RCC 7860 (cell line): ENCODE results near the gene DUSP2.
"Not testable (repeated sequence)": the region's sequence is repeated elsewhere in the genome, so short reads cannot be mapped to it uniquely, and the experiment has no call there.

Experiments
- DNase-seq: peaks from one replicate; pipeline ENCODE4 v3.0.0-alpha.2; 2015; ENCODE audit warnings: low spot score
- FAIRE-seq: peaks from 2 replicates; lab custom pipeline; 2012; peaks lifted over from hg19 to GRCh38; lab: Jason Lieb, UNC

Gene DUSP2

DNA sequence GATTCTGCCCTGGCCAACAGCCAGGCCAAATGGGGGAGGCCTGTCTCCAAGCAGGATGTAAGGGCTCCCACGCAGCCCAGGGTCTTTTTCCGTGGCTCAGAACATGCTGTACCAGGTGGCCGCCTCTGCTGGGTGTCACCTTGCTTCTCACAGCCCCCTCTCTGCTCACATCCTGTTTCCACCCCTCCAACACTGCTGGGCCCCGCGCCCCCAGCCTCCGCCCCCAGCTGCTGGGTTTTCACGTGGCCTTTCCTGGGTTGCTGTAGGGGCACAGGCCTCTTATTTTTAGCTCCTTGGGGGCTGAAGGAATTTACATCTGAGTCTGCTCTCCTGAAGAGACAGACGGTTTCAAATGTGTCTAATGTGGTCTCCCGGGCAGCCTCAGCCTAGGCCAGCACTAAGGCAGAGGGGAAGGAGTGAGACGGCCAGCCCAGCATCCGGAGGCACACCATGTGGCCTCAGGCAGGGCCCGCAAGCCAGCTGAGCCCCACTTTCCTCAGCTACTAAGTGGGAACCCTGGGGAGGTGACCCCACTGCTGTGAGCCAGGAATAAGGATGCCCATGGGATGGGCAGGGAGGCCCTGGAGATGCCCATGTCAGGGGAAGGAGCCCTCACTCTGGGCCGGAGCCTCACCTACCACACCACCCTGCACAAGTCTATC is 18.7 kb upstream of the DUSP2 start:
- DNase-seq (no peak), FAIRE-seq (no peak)

DNA sequence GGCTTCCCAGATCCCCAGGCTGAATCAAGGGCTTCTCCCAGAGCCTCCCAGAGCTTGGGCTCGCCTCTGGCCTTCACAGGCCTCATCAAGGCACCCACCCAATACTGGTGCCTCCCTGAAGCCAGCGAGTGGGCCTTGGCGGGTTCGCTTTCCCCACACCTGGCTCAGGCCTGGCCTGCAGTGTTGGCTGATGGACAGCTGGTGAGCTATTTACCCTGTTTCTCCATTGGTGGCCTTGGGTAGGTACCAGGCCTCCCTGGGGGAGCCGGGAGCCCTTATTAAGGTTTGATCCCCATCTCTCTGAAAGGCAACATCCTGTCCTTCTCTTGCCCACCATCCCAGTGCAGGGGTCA is 18.2 kb upstream of the DUSP2 start:
- no peak for FAIRE-seq
- no peak for DNase-seq

DNA sequence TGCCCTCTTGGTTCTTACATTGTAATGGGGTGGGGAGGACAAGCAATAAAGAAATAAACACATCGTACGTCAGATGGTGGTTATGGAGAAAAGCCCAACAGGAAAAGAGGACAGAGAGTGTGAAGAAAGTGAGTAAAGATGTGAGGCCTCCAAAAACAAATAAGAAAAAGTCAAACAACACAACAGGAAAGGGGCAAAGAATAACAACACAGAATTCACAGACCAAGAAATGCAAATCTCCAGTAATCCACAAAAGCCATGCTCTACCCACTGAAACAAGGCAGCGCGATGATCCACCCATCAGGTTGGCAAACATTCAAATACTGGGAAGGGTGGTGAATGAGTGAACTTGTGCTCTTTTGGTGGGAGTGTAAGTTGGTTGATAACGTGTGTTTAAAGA is 16.7 kb upstream of the DUSP2 start:
- no peak for FAIRE-seq
- no peak for DNase-seq

DNA sequence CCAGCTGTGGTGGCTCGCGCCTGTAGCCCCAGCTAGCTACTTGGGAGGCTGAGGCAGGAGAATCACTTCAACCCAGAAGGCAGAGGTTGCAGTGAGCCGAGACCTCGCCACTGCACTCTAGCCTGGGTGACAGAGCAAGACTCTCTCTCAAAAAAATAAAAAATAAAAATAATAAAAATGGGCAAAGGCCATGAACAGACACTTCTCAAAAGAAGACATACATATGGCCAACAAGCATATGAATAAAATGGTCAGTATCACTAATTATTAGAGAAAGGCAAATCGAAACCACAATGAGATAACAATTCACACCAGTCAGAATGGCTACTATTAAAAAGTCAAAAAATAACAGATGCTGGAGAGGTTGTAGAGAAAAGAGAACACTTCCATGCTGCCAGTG is 15.1 kb upstream of the DUSP2 start:
- not testable (repeated sequence) for FAIRE-seq, DNase-seq

DNA sequence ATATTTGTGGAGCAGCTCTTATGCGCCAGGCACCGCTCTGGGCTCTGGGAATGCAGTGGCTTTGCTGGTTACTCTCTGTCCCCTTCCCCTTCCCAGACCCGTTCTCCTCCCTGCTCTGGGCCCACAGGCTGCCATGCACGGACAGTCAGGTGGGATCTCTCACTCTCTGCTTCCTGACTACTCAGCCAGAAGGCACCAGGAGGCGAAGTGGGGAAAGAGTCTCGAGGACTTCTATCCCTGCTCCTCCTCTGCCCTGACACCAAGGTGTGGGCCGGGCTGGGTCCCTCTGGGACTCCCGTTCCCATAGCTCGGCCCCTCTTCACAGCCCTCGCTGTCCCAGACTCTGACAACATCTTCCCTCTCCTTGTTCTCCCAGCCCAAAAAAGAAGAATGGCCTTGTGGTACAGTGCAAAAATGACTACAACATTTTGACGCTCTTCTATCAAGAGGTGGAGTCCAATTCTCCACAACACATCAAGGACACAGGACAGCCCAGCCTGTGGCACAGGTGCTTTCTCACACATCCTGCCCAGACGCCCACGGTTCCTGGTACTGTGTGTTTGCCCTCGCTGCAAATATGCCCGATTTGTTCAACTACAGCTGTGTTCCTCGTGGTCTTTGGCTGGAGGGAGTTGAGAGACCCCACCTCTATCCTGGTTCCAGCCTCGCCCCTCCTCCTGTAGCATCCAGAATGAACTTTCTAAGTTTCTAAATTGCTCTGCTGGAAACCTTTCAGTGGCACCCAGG is 14.0 kb upstream of the DUSP2 start:
- FAIRE-seq (no peak), DNase-seq (no peak)

DNA sequence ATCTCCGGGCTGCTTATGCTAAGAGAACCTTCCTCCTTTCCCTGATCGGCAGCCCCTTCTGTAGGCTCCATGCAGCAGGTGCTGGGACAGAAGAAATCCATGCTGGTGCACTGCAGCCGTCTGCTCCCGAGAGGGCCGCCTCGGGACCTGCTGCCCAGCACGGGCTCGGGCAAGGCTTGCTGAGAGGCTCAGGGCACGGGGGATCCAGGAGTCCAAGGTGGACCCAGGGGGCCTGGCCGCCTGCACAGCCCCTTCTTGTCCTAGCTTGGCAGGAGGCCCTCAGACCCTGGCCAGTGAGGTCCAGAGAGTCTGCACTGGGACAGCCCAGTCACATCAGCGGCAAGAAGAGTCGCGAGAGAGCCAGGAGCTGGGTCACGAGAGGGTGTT is 13.3 kb upstream of the DUSP2 start:
- DNase-seq (no peak), FAIRE-seq (no peak)

DNA sequence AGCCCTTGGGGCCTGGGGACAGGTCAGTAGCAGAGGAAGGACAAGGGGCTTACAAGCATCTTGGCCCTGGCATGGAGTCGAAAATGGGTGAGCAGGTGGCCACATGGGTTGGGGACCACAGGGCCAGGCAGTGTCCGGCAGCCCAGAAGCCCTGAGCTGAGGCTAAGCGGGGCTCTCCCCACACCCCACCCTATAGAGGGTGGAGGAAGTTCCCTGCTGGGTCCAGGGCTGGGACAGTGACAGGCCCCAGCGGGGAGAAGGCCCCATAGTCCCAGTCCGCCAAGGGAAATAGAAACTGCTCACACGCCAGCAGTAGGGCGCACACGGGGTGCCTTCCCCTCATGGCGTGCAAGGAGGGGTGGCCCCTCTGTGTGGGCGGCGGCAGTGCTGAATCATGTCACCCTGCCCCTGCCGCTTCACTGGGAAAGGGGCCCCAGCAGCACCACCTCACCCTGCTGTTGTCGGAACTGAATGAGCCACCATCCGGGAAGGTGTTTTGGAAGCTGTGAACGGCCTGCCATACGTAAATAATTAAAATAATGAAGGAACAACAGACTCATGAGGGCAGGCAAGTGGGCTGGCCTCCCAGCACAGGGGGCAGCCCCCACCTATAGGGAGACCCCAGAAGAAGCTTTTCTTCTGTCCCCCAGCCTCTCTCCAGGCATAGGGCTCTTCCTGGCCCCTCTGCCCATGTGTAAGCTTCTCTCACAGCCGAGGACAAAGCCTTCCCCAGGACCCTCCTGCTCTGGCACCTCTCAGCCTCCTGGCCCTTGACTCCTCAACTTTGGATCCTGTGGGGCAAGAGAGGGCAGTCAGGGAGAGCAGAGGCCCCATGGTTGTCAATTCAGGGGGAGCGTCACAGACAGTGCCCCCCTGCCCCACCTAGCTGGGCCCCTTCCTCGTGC is 12.7 kb upstream of the DUSP2 start:
- FAIRE-seq (no peak), DNase-seq (no peak)

DNA sequence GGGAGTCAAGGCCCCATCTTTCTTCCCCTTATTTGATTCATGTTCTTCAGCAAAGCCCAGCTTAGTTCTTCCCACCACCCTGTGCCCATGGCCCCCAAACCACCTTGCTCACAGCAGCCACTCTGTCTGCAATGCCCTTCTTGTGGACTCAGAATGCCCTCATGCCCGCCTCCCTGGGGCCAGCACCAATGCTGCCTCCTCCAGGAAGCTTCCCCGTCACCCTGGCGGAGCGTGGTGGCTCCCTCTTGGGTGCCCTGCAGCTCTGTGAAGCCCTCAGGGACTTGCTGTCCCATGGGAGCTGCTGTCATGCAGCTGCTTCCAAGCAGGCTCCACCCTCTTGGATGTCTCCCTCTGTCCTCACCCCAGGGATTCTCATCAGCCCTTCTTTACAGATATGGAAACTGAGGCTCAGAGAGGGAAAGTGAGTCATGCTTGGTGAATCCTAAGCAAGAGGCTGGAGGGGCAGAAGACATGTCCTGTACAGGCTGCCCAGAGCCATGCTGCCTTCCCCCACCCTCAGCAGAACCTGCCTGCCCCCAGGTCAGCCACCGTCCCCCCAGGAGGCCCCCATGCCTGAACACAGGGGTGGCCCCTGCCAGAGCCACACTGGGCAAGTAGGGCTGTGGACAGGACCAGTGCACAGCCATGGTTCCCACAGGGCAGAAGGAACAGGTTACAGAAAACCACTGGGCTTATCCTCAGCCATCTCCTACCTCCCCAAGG is 11.8 kb upstream of the DUSP2 start:
- FAIRE-seq (no peak), DNase-seq (no peak)

DNA sequence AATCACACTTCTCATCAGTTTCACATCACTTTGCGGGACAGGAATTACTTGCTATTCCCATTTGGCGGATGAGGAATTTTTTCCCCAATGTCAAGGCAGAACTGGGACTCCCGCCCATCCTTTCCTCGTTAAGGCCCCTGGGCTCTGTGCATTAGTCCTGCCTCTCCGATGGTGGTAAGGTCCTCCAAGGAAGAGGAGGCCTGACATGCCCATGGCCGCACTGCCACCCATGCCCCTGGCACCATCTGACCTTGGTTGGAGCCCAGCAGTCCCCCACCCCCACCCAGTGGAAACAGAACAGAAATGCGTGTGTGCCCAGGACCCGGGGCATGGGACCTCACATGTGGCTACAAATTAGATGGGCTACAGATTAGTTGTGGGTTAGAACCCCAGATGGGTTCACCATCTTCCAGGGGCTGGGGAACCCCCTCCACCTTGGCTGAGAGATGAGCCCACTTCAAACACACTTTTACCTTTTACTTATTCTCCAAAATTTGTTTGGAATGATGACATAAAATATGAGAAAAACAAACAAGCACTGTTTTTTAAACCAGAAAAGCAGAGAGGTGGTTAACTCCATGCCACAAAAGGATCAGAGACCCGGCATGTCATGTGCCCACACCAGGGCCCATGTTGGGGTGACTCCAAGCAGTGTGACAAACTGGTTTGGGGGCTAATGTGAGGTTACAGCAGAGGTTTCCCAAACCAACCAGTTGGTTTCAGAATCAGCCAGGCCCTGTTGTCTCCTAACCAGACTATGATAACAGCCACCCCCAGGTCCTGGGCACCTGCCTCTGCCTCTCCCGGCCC is 11.0 kb upstream of the DUSP2 start:
- DNase-seq (no peak), FAIRE-seq (no peak)

DNA sequence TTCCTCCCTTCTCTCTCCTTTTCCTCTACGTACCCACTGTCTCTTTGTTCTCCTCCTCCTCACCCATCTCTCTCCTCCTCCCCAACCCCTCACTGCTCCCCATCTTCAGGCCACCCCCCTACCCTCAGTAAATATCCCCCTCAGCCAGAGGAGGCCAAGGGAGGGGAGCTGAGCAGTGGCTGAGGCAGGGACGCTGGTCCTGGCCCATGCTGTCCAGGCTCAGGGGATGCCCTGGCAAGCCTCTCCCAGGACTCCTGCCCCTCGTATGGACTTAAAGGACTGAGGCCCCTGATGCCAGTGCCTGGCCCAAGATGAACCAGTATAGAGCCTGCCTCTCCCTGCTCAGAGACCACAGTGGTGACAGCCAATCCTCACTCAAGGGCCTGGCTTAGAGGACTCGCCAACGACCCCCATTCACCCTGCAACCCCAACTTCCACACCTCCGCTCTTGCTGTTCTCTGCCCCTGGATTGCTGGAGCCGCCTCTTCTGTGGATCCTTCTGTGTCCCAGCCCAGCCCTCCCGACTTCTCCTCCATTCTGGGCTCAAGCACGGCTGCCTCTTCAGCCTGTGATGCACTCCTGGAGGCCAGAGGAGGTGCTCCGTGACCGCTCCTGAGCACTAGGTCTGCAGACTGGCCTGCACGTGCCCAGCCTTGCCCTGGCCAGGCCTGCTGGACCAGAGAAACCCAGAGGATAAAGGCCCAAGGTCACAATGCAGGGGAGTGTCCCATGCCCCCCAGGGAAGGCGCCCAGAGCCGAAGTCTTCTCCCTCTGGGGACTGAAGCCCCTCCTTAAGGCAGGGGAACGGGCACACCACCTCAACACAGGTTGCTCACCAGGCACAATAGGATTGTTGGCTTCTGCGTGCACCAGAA is 9.5 kb upstream of the DUSP2 start:
- FAIRE-seq (no peak), DNase-seq (no peak)

DNA sequence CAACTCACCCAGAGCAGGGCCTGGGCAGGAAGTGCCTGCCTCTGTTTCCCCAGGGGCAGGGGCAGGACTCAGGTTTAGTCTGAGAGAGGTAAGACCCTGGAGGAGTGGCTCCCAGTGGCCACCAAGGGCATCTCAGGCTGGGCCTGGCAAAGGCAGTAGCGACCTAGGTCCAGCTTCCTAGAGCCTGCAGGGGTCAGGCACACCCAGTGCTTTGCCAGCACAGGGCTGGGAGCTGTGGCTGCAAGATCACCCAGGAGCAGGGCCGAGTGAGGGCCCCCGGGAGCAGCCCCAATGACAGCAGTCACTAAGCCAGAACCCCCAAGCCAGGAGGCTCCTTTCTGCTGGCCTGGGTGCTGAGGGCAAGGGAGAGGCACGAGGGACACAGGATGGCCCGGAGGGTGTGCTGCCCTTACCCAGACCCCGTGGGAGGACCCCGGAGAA is 8.8 kb upstream of the DUSP2 start:
- DNase-seq (no peak), FAIRE-seq (no peak)

DNA sequence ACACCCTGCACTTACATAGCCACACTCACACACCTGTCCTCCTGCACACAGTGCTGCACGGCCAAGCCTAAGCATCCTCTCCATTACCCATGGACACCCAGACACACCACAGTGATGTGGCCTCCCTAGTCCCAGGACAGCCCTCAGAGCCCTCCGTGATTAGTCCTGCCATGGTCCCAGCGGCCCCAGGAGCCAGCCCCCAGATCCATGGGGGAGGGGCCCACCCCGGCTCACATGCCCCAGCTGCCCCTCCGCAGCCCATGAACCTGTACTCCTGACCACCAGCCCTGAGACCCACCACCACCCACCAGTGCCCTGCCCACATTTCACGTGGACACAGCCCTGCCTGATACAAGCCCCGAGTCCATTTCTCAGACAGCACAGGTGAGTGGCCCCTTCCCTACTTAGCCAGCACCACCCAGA is 8.1 kb upstream of the DUSP2 start:
- FAIRE-seq: no peak
- no peak for DNase-seq

DNA sequence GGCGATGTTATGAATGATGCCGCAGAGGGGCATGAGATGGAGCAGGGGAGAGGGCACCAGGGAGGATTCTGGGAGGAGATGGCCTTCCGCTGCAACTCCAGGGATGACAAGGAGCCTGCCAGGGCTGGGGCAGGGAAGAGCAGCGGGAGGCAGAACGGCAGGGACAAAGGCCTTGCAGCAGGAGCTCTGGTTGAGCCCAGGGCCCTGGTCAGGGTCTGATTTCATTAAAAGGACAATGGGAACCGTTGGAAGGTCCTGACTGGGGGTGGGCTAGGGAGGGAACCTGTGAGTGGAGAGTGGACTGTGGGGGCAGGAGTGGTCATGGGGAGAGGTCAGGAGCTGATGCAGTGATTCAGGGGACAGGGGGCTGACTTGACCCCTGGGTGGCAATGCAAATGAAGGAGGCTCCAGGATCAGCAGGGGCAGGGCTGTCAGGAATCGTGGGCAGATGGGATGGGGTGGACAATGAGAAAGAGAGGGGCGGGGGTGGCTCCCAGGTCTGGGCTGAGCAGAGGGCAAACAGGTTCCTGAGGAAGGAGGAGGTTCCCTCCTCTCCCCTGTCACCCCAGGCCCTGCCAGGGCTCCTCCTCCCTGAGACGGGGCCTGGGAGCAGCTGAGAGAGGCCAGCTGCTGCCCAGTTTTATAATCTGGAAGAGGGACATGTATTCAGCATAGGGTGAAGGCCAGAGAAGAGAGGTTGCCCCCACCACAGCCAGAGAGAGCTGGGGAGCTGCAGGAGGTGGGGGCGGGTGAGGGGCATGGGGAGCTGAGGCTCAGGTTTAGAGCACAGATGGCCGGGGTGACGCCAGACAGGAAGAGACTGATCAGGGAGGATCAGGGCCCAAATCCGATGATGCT is 7.3 kb upstream of the DUSP2 start:
- DNase-seq: no peak
- no peak for FAIRE-seq

DNA sequence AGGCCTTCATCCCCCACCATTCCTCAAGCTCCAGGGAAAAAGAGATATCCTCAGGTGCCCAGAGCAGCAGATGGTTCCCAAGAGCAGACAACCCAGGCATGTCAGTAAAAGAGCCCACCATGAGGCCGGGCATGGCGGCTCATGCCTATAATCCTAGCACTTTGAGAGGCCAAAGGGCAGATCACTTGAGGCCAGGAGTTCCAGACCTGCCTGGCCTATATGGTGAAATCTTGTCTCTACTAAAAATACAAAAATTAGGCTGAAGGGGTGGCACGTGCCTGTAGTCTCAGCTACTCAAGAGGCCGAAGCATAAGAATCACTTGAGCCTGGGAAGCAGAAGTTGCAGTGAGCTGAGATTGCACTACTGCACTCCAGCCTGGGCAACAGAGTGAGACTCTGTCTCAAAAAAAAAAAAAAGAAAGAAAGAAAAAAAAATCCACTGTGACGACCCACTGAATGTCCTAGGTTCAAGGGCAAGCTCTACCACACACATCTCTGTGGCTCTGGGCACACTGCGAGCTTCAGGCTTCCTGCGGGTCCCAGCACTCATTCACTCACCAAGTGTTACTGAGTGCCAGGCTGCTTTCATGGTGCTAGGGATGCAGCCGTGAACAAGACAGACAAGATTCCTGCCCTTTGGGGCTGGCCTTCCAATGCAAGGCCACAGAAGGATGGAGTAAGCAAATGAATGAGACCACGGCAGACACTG is 6.5 kb upstream of the DUSP2 start:
- FAIRE-seq (no peak), DNase-seq (no peak)

DNA sequence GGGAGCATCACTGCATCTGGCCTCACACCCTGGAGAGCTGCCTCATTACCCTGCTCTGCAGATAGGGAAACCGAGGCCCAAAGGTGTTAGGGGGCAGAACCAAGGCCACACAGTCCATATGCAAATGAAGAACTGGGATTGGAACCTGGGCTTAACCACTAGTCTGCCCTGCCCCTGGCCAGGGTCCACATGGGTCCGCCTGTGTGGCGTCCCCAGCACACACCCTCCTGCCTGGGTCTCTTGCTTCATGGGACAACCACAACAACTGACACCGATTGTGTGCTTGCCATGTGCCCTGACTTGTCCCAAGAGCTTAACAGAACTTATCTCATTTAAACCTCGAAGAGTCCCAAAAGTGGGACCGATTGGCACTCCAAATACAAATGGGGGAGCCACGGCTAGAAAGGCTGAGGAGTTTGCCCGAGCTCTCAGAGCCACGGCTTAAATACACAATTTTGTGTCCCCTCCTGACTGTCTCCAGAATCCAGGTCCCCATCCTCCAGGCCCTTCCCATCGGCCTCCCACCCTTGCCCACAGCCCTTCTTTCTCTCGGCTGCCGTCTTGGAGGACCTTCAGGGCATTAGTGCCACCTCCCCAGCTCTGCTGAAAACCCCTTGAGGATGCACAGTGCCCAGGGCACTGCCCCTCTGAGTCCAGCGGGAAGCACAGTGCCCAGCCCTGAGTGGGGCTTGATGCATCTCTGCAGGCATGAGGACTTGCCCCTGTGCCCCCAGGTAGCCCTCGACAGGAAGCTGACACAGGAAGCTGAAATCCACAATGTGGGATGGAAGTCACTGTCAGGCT is 5.8 kb upstream of the DUSP2 start:
- FAIRE-seq (no peak), DNase-seq (no peak)

DNA sequence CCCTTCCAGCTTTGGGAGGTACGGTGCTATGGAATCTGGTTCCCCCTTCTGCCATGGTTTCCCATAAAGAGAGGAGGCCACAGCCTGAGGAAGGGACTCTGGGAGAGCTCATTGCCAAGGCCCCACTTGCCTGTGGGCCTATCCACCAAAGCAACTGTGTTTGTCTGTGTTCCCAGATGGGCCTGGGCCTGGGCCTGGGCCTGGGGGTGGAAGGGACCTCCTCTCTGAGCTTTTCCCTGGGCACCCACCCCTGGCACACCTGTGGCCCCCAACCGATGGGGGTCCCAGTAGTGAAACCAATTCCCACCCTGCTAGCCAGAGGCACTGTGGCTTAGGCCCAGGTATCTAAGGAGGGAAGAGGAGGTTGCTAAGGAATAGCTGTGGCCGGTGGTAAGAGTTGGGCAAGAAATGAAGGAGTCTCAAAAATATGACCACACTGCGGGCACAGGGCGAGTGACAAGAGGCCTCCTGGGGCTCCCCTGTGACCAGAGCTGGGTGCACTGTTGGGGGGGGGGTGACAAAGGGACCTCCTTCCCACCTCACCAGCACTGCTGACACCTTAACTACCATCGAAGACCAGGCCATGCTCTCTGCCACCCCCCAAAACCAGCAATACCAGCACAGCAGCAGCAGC is 4.9 kb upstream of the DUSP2 start:
- no peak for FAIRE-seq

More for the DNA sequence above, 4.9 kb upstream of the DUSP2 start:
- DNase-seq: no peak
